Activated CD4-positive, alpha-beta T cell treated with anti-CD3 and anti-CD28 coated beads for 24 hours (primary cell): ENCODE measurements around the gene PREB.

ENCODE experiments used
- DNase-seq, 2 donors: peaks; one replicate each; pipeline ENCODE4 v3.0.0-alpha.2; 2020; ENCODE audit warnings: low read depth in 2 of 2

PREB gene

GRCh38 chr2:27083410-27084296 is 50.8 kb downstream of the PREB start:
- no peak for DNase-seq

DNA sequence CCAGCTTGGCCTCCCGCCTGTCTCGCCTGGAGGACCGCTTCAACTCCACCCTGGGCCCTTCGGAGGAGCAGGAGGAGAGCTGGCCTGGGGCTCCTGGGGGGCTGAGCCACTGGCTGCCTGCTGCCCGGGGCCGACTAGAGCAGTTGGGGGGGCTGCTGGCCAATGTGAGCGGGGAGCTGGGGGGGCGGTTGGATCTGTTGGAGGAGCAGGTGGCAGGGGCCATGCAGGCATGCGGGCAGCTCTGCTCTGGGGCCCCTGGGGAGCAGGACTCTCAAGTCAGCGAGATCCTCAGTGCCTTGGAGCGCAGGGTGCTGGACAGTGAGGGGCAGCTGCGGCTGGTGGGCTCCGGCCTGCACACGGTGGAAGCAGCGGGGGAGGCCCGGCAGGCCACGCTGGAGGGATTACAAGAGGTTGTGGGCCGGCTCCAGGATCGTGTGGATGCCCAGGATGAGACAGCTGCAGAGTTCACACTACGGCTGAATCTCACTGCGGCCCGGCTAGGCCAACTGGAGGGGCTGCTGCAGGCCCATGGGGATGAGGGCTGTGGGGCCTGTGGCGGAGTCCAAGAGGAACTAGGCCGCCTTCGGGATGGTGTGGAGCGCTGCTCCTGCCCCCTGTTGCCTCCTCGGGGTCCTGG is 51.5 kb downstream of the PREB start:
- no peak for DNase-seq

DNA sequence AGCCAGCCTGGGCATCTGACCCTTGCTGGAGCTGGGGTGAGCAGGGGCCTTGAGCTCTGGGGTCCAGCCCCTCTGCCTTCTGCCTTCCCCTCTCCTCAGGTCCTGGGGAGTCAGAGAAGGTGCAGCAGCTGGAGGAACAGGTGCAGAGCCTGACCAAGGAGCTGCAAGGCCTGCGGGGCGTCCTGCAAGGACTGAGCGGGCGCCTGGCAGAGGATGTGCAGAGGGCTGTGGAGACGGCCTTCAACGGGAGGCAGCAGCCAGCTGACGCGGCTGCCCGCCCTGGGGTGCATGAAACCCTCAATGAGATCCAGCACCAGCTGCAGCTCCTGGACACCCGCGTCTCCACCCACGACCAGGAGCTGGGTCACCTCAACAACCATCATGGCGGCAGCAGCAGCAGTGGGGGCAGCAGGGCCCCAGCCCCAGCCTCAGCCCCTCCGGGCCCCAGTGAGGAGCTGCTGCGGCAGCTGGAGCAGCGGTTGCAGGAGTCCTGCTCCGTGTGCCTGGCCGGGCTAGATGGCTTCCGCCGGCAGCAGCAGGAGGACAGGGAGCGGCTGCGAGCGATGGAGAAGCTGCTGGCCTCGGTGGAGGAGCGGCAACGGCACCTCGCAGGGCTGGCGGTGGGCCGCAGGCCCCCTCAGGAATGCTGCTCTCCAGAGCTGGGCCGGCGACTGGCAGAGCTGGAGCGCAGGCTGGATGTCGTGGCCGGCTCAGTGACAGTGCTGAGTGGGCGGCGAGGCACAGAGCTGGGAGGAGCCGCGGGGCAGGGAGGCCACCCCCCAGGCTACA is 52.3 kb downstream of the PREB start:
- no peak for DNase-seq
